ENCODE measurements around the gene VAV2.

VAV2 gene

DNA sequence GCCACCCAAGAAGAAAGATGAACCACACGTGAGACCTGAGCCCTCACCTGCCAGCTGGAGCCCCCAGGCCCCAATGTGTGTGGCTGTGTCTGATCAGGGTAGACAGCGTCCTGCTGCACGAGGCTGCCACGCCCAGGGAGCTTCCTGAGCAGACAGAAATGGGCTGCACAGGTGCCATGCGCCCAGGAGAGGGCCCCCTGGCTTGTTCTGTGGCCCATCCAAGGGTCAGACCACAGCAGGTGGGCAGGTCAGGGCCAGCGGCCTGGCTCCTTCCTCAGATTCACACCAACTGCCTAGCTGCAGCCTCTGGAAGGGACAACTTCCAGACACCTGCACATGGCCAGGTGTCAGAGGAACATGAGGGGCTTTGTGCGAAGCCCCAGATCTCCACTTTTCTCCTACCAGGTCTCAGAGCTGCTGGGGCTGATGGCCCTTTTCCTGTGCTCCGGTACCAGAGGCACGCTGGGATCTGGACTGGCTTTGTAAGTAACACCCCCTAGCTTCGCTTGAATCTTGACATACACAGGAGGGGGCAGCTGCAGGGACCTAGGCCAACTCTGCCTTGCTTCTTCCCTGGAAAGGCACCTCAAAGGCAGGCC lies 264.7 kb downstream of the VAV2 start:
- DNase-seq (ENCODE audit: low read depth) = no peak

DNA sequence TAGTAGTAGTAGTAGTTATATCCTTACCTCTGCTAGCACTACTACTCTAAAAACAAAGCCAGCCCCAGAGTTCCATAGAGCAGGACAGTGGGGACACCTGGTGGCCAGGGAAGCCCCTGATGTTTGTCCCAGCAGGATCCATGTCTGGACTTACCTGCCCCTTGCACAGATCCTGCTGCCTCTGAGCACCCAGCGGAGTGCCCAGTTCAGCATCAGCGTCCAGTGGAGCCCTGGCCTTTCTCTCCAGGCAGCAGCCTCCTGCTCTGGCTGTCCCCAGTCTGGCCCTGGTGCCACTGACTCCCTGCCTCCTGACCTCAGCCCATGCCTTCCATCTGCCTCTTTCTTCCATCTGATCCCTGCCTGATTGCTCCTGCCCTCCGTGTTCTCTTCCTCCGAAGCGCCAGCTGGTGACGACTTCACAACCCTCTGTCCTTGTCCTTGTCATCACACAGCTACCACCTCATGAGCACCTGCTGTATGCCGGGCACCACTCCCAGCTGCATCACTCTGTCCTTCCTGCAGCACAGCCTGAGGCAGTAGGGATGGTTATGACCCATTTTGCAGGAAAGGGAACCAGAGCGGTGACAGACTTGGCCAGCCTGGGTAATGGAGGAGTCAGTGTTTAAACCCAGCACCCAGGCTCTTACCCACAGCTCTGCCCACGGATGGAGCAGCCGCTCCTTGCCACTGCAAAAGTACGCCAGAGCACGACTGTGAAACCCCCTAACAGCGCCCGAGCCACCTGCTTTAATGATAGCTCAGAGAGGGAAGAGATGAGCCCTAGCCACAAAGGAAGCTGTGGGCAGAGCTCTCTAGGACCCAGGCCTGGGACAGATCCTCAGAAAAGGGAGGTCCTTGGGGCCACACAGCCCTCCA lies 265.5 kb downstream of the VAV2 start:
- peak; percentile 32 for DNase-seq (ENCODE audit: low read depth)

DNA sequence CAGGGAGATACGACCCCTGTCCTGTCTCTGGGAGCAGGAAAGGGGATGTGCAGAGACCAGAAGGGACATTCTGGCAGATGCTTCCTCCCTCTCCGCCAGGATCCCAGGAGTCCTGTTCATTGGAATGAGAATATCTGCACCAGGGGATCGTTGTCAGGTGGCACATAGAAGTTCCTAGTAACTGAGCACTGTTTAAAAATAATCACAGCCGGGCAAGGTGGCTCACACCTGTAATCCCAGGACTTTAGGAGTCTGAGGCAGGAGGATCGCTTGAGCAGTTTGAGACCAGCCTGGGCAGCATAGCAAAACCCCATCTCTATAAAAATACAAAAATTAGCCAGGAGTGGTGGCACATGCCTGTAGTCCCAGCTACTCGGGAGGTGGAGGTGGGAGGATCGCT lies 266.2 kb downstream of the VAV2 start:
- no peak for DNase-seq (ENCODE audit: low read depth)

DNA sequence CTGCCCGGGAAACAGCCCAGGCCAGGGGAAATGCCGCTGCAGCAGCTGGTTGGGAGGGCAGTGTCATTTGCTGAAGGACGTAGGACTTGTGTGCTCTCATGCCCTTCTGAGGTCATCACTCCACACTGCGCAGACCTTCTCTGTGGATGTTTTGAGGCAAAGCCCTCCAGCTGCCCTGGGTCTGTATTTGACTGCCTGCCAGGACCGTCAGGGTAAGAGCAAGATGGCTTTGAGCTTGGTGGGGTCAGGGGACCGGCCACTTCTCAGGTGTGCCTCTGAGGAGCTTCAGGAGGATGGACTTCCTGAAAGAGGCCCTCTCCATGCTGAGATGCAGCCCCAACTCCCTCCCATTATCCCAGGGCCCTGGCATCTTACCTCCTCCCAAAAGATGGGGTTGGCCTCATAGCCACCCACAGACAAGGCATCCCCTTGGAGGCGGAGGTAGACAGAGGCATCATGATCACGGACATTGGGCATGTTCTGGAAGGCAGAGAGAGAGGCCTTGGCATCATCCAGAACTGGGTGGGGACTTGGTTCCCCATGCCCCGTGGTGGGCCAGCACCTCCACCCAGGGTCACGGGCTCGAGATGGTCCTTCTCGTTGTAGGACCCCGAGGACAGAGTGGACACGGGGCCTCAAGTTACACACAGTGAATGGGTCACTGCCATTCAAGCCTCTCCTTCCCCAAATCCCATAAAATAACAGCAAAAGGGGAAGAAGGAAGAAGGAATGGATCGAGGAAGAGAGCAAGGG lies 273.4 kb downstream of the VAV2 start:
- DNase-seq (ENCODE audit: low read depth) = no peak

DNA sequence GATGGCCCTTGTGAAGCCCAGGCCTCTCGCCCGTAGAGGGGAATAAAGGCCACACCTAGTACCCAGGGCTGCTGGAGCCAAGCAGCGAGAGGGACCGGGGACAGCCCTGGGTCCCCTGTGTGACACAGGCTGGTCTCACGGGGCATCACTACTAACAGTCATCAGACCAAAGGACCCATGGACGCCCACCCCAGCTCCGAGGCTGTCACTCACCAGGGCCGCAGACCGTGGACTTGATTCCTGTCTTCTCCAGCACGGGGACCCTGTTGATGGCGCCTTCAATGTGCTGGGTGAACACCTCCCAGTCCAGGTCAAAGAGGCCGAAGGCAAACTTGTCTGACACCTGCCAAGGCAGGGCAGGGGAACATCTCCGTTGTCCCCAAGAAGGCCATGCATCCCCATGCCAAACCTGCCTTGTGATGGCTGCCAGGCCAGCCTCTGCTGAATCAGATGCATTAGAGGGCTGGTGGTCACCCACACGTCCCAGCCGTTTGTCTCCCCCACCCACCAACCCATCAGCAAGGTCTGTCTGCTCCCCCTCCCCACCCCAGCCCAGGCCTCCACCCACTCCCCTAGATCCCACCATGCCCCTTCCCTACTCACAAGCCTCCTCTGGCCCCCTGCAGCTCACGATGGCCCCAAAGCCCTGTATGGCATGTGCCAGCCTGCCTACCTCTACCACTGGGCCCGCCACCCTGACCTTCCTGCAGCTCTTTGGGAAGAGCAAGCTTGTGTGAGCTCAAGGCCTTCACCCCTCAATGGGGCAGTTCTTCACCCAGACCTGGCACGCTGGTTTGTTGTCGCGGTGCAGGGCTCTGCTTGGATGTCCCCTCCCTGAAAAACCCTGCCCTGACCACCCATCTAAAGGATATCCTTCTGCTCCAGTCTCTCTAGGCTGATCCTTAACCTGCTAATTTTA lies 274.8 kb downstream of the VAV2 start:
- no peak for DNase-seq (ENCODE audit: low read depth)

GRCh38 chr9:133716564-133717112 lies 275.5 kb downstream of the VAV2 start:
- no peak for DNase-seq (ENCODE audit: low read depth)

DNA sequence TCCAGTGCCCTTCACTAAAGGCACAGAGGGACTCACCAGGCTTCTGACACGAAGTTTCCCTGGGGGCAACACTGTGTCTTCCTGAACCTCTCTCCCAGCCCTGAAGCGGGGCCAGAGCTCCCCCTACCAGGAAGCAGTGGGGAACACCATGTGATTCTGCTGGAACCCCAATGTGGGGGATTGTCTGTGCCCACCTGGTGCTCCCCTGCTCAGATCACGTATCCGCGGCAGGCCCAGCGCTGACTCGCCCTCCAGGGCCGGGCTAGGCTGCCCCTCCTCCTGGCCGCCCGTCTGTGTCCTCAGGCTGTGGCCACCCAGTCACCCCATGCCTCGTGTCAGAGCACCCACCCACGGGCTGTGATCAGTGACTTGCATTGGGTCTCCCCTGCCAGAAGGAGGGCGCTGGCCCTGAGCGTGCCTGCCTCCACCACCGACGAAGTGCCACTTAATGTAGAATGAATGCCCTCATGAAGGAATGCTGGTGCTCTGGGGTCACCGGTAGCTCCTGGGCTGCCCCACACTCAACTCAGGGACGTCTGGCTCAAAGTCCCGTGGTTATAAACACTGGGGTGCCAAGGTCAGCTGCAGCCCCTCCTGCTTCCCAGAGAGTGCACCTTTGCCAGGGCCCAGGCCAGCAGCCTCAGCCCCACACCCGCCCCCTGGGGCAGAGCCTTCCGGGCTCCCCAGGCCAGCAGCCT lies 276.1 kb downstream of the VAV2 start:
- DNase-seq (ENCODE audit: low read depth) = no peak

DNA sequence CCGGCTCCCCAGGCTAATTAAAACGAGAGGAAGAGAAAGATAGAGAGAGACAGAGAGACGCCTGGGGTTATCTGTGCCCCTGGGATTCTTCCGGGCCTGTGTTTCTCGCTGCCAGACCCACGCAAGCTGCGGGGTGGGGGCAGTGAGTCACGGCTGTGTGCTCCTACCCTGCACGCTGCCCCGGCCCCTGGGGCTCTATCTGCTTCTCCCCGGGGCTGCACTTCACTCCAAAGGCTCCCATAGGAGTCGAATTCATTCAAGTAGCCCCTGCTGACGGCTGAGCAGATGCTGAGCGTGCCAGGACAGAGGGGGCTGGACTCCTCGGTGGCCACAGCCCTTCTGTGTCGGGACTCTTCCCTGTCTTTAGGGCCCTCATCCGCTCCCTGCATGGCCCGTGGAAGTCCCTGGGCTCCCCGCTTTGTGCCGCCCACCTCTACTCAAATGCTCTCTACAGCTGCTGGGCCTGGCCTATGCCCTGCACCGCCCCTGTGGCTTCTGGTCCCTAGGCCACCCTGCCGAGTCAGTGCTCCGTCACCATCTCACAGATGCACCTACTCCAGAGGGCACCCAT lies 276.7 kb downstream of the VAV2 start:
- no peak for DNase-seq (ENCODE audit: low read depth)

GRCh38 chr9:133714606-133715294 lies 277.4 kb downstream of the VAV2 start:
- DNase-seq (ENCODE audit: low read depth) = no peak

DNA sequence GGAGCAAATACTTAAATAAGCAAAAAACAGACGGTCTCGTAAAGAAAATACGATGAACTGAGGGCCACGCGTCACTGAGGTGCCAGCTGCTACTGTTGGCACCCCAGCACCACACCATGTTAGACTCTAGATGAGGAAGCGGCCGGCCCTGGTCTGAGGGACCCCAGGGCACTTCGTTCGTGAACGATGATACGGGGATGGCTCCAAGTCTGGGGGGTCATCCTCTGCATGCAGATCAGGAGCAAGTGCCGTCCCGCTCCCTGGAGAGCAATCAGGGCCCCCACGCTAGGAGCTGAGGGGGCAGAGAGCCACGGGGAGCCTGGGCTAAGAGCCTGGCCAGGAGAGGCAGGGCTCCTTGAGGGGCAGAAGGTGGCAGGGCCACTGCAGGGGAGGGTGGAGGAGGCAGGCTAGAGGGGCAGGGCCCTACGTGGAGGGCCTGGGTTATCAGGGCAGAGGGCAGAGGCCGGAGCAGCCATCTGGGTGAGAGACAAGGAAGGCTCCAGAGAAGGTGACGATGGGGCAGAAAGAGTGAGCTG lies 278.1 kb downstream of the VAV2 start:
- no peak for DNase-seq (ENCODE audit: low read depth)

DNA sequence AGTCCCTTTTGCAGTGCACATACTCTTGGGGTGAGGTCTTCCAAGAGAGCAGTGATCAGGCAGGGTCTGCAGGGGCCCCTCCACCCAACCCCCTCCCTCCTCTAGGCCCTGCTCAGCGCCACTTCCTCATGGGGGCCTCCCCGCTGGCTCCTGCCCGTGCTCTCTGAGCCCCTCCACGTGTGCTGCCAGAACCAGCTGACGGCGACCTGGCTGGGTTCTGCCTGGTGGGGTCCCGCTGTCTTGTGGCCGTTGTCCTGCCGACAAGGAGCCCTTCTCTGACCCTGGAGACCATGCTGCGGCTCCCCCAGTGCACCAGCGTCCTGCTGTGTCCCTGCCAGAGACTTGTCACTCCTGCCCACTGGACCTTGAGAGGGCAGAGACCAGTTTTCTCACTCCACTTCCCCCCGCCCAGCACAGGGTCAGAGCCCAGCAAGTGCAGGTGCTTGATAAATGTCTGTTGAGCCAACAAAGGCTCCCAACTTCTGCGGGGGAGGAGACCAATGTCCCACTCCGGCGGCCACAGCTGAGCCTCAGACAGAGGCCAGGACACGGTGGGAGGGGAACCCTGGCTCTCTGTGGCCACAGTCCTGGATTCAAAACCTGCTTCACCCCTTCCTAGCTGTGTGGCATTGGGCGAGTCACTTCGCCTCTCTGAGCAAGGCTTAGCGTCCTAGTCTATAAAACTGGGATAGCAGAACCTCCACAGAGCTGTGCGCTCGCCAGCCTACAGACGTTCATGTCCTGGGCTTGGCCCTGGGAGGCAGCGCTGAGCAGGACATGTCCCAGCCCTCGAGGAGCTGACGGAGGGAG lies 278.8 kb downstream of the VAV2 start:
- no peak for DNase-seq (ENCODE audit: low read depth)

DNA sequence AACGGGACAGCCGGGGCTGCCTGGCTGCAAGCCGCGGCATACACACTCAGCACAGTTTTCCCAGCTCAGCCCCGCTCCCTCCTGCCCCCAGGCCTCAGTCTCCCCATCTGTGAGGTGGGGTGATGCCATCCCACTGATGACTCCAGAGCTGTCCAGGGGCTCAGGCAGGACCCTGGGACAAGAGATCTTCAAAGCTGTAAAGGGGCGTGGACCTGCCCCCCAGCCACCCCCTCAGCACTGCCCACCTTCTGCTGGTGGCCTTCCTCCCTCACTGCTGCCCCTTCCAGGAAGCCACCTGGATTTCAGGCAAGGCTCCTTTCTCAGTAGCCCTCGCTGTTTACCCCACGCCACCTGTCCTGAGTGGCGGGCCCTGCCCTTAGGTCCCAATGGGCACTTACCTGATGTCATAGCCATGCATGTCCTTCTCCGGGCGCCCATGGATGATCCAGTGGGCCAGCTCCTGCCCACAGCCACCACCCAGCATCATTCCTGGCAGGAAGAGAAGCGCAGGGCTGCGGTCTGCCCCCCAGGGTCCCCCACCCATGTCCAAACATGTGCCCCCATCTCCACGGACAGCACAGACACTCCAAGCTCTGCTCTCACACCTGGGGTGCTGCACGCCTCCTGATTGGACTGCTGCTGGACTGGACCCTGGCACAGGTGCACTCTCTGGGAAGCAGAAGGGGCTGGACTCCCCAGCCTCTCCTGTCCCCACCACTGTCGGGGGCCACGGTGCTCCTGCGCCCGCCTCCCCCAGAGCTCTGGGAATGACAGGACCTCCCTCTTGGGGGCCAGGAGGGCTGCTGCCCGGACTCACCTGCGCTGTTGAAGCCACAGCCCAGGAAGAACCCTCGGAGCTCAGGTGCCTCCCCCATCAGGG lies 279.7 kb downstream of the VAV2 start:
- no peak for DNase-seq (ENCODE audit: low read depth)
